Stimulated activated CD8-positive, alpha-beta memory T cell treated with anti-CD3 and anti-CD28 coated beads, Interleukin-12 subunit alpha, Interleukin-12 subunit beta, amount 100 ng/mL, for 24 hours (primary cell): ENCODE data around the gene PPIE.

ENCODE experiments used
- DNase-seq: peaks from one replicate; pipeline ENCODE4 v3.0.0-alpha.2; 2020; ENCODE audit errors: extremely low read depth

The PPIE gene

DNA sequence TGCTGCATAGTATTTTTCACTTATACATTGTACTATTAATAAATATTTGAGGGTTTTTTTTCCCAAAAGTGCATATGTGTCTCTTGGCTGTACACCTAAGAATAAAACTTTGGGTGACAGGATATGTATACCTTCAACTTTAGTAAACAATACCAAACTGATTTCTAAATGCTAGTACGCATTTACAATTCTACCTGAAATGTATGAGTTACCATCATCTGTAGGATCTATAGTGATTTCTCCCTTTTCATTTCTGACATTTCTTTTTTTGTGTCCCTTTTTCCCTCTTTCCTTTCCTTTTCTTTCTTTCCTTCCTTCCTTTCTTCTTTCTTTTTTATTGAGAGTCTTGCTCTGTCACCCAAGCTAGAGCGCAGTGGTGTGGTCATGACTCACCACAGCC lies 66.7 kb downstream of the PPIE start:
- no peak for DNase-seq

DNA sequence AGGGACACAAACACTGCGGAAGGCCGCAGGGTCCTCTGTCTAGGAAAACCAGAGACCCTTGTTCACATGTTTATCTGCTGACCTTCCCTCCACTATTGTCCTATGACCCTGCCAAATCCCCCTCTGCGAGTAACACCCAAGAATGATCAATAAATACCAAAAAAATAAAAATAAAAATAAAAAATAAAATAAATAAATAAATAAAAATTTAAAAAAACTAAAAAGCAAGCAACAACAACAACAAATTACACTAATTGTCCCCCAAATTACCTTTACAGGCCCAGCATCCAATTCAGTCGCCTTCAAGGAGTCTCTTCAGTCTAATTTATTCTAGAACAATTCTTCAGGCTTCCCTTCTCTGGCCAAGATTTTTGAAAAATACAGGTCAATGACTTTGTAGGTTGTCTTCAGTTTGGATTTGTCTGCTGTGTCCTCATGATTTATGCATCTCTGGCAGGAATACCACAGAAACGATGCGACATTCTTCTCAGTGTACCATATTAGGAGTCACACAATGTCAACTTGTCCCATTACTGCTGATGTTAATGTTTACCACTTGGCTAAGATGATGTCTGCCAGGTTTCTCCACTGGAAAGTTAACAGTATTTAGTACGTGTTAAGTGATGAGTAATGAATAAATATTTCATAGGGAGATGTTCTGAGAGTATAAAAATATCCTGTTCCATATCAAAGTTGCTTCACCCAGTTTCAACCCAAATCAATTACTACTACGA lies 70.3 kb downstream of the PPIE start:
- DNase-seq = no peak

DNA sequence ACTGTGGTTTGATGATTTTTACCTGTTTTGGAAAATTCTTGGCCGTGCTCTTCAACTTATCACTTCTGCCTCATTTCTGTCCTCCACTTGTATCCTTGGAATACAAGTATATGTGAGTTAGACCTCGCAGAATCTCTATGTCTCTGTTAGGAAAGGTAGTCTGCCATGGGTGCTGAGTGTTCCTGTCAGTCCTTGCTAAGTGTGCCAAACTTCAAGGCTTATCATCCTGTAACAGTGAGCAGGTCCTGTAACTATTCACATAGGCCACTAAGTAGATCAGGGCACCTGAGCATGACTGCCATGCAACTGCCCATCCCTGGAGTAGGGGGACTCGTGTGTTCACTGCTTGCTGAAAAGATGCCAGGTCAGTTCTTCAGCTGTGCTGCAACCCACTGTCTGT lies 74.2 kb downstream of the PPIE start:
- no peak for DNase-seq
